HG02642 (cell line): ENCODE data around the gene RABL3.
A peak's percentile ranks its signal among the peaks of the same experiment; 100 is the strongest.
"Not testable (repeated sequence)": the region's sequence is repeated elsewhere in the genome, so short reads cannot be mapped to it uniquely, and the experiment has no call there.

Experiments used
- ATAC-seq: cut with Tn5 transposase; IDR thresholded peaks from one replicate; pipeline ENCODE4 v1.9.1; 2021; ENCODE audit warnings: mild to moderate bottlenecking; ENCODE audit not compliant: unreplicated experiment, poor library complexity

RABL3 gene

GRCh38 chr3:120742198-120742848 lies at the start of gene RABL3, which contains the start of gene GTF2E1:
Gene RABL3 (minus strand): TSS chr3:120742516. CDS start chr3:120742507, 9 bp downstream.
Gene GTF2E1 (plus strand): TSS chr3:120742744. CDS start chr3:120750553, 7,809 bp downstream.
- ATAC-seq: peak; percentile 99

- no peak for ATAC-seq
These were observed 49.6 kb upstream of the RABL3 start for GRCh38 chr3:120791913-120792312.

GRCh38 chr3:120791010-120791409 lies 48.7 kb upstream of the RABL3 start:
- ATAC-seq: no peak

GRCh38 chr3:120785832-120786231 lies 43.5 kb upstream of the RABL3 start:
- ATAC-seq: peak; percentile 54

- peak; percentile 97 for ATAC-seq
These were observed 38.7 kb upstream of the RABL3 start for GRCh38 chr3:120780977-120781376.

- ATAC-seq: no peak
These were observed 36.5 kb upstream of the RABL3 start for GRCh38 chr3:120778776-120779175.

GRCh38 chr3:120775411-120775810 lies 33.1 kb upstream of the RABL3 start:
- no peak for ATAC-seq

- peak; percentile 79 for ATAC-seq
These were observed 31.6 kb upstream of the RABL3 start for GRCh38 chr3:120773932-120774331.

GRCh38 chr3:120772081-120772480 lies 29.8 kb upstream of the RABL3 start:
- ATAC-seq: no peak

GRCh38 chr3:120770891-120771290 lies 28.6 kb upstream of the RABL3 start:
- no peak for ATAC-seq

GRCh38 chr3:120769436-120769835 lies 27.1 kb upstream of the RABL3 start:
- ATAC-seq: no peak

GRCh38 chr3:120767106-120767505 lies 24.8 kb upstream of the RABL3 start:
- no peak for ATAC-seq

- ATAC-seq: no peak
These were observed 24.3 kb upstream of the RABL3 start for GRCh38 chr3:120766576-120766975.

GRCh38 chr3:120765830-120766493 lies 23.6 kb upstream of the RABL3 start:
- ATAC-seq: peak; percentile 63

- peak; percentile 8 for ATAC-seq
These were observed 21.9 kb upstream of the RABL3 start for GRCh38 chr3:120764206-120764605.

GRCh38 chr3:120763601-120764000 lies 21.3 kb upstream of the RABL3 start:
- ATAC-seq: peak; percentile 81

GRCh38 chr3:120762615-120763014 lies 20.3 kb upstream of the RABL3 start:
- ATAC-seq: no peak

GRCh38 chr3:120758551-120758950 lies 16.2 kb upstream of the RABL3 start:
- ATAC-seq: not testable (repeated sequence)

GRCh38 chr3:120756061-120756460 lies 13.7 kb upstream of the RABL3 start:
- no peak for ATAC-seq

- no peak for ATAC-seq
These were observed 11.5 kb upstream of the RABL3 start for GRCh38 chr3:120753810-120754209.

GRCh38 chr3:120752865-120753264 lies 10.5 kb upstream of the RABL3 start:
- no peak for ATAC-seq

GRCh38 chr3:120752230-120752629 lies 9.9 kb upstream of the RABL3 start:
- no peak for ATAC-seq
